HEK293 (cell line): ENCODE results near the gene ELMO1.

Experiments
- CTCF ChIA-PET: fragments of 350-600 bp; formaldehyde crosslinking; extraction: SDS; loops from one replicate; lab custom pipeline; 2021; ENCODE audit warnings: antibody characterized with exemption; lab: Yijun Ruan, JAX
- POLR2A ChIA-PET: fragments of 300-600 bp; formaldehyde crosslinking; extraction: SDS; loops from one replicate; lab custom pipeline; 2020; ENCODE audit warnings: antibody characterized with exemption, inconsistent platforms; lab: Yijun Ruan, JAX
- H3K27ac ChIP-seq: fragments of 200-500 bp; sonication (Bioruptor generic); 2 replicates; pipeline ENCODE4 v1.5.1; 2014; ENCODE audit warnings: low read depth, low read length, control low read depth, inconsistent platforms; ENCODE audit errors: extremely low read depth
- H3K36me3 ChIP-seq, 2 experiments: fragments of 200-500 bp in 1 of 2; sonication (Bioruptor generic) in 1 of 2; 1 replicate in 1 of 2; 2 replicates in 1 of 2; pipeline ENCODE4 v1.5.1; 2014 to 2017; ENCODE audit warnings: inconsistent platforms in 2 of 2, low read length in 2 of 2; ENCODE audit not compliant: control insufficient read depth in 2 of 2, insufficient read depth in 1 of 2
- H3K4me1 ChIP-seq: fragments of 200-500 bp; sonication (Bioruptor generic); 2 replicates; pipeline ENCODE4 v1.5.1; 2014; ENCODE audit warnings: mild to moderate bottlenecking, low read length, inconsistent platforms; ENCODE audit not compliant: control insufficient read depth, insufficient read depth
- H3K4me3 ChIP-seq: 2 replicates; pipeline ENCODE4 v1.5.1; 2011; ENCODE audit warnings: low read depth, mild to moderate bottlenecking, control low read depth, low read length, moderate library complexity
- H3K9me3 ChIP-seq: fragments of 200-500 bp; sonication (Bioruptor generic); 2 replicates; pipeline ENCODE4 v1.5.1; 2014; ENCODE audit warnings: low read depth, low read length, inconsistent platforms; ENCODE audit not compliant: control insufficient read depth, insufficient read depth
- CTCF ChIP-seq: fragments of 450-650 bp; formaldehyde crosslinking; IDR thresholded peaks from 2 replicates; pipeline ENCODE4 v1.5.1; 2016; ENCODE audit warnings: missing biosample characterization, missing genetic modification characterization
- EGR2 ChIP-seq: fragments of 450-650 bp; formaldehyde crosslinking; IDR thresholded peaks from 2 replicates; pipeline ENCODE4 v1.5.1; 2016; ENCODE audit warnings: low read depth, missing biosample characterization, missing genetic modification characterization
- ELK4 ChIP-seq: IDR thresholded peaks from 2 replicates; pipeline ENCODE4 v1.6.1; 2011; ENCODE audit warnings: mild to moderate bottlenecking, low read depth, low read length, borderline replicate concordance
- GLI4 ChIP-seq: fragments of 450-650 bp; formaldehyde crosslinking; IDR thresholded peaks from 2 replicates; pipeline ENCODE4 v1.5.1; 2016; ENCODE audit warnings: missing biosample characterization, missing genetic modification characterization
- MEIS1 ChIP-seq: sonication (generic); formaldehyde crosslinking; IDR thresholded peaks from 2 replicates; pipeline ENCODE4 v1.8.1; 2022; ENCODE audit warnings: missing genetic modification reagents, mild to moderate bottlenecking, borderline replicate concordance
- REPIN1 ChIP-seq: fragments of 450-650 bp; formaldehyde crosslinking; IDR thresholded peaks from 2 replicates; pipeline ENCODE4 v1.5.1; 2017; ENCODE audit warnings: missing biosample characterization, missing genetic modification characterization, low read depth
- SCRT1 ChIP-seq: fragments of 450-650 bp; formaldehyde crosslinking; IDR thresholded peaks from 2 replicates; pipeline ENCODE4 v1.5.1; 2016; ENCODE audit warnings: missing biosample characterization, missing genetic modification characterization, borderline replicate concordance
- ZNF112 ChIP-seq: fragments of 450-650 bp; formaldehyde crosslinking; IDR thresholded peaks from 2 replicates; pipeline ENCODE4 v1.5.0; 2017; ENCODE audit warnings: missing biosample characterization, missing genetic modification characterization
- ZNF157 ChIP-seq: fragments of 450-650 bp; formaldehyde crosslinking; IDR thresholded peaks from 2 replicates; pipeline ENCODE4 v1.5.1; 2016; ENCODE audit warnings: missing biosample characterization, missing genetic modification characterization
- ZNF174 ChIP-seq: fragments of 450-650 bp; formaldehyde crosslinking; IDR thresholded peaks from 2 replicates; pipeline ENCODE4 v1.5.0; 2017; ENCODE audit warnings: missing biosample characterization, mild to moderate bottlenecking, missing genetic modification characterization
- ZNF23 ChIP-seq: fragments of 450-650 bp; formaldehyde crosslinking; IDR thresholded peaks from 2 replicates; pipeline ENCODE4 v1.5.1; 2016; ENCODE audit warnings: missing biosample characterization, missing genetic modification characterization, borderline replicate concordance
- ZNF350 ChIP-seq: fragments of 450-650 bp; formaldehyde crosslinking; IDR thresholded peaks from 2 replicates; pipeline ENCODE4 v1.5.0; 2017; ENCODE audit warnings: missing biosample characterization, mild to moderate bottlenecking, missing genetic modification characterization
- ZNF398 ChIP-seq: fragments of 450-650 bp; formaldehyde crosslinking; IDR thresholded peaks from 2 replicates; pipeline ENCODE4 v1.5.1; 2017; ENCODE audit warnings: missing biosample characterization, missing genetic modification characterization
- ZNF530 ChIP-seq: fragments of 450-650 bp; formaldehyde crosslinking; IDR thresholded peaks from 2 replicates; pipeline ENCODE4 v1.5.1; 2016; ENCODE audit warnings: low read depth, missing biosample characterization, missing genetic modification characterization
- ZNF624 ChIP-seq: fragments of 450-650 bp; formaldehyde crosslinking; IDR thresholded peaks from 2 replicates; pipeline ENCODE4 v1.5.1; 2017; ENCODE audit warnings: missing biosample characterization, missing genetic modification characterization
- ZNF707 ChIP-seq: fragments of 450-650 bp; formaldehyde crosslinking; IDR thresholded peaks from 2 replicates; pipeline ENCODE4 v1.5.1; 2016; ENCODE audit warnings: missing biosample characterization, missing genetic modification characterization
- ZNF747 ChIP-seq: fragments of 450-650 bp; formaldehyde crosslinking; IDR thresholded peaks from 2 replicates; pipeline ENCODE4 v1.5.1; 2016; ENCODE audit warnings: missing biosample characterization, missing genetic modification characterization
- ZNF791 ChIP-seq: fragments of 450-650 bp; formaldehyde crosslinking; IDR thresholded peaks from 2 replicates; pipeline ENCODE4 v1.5.1; 2016; ENCODE audit warnings: missing biosample characterization, missing genetic modification characterization
- ZSCAN30 ChIP-seq: fragments of 450-650 bp; IDR thresholded peaks from 2 replicates; pipeline ENCODE4 v1.5.1; 2018; ENCODE audit warnings: missing biosample characterization, mild to moderate bottlenecking, missing genetic modification characterization, moderate library complexity

ELMO1 gene

GRCh38 chr7:37382546-37383088, 66.0 kb downstream of the ELMO1 start:
- no peak overlapping the region for H3K27ac ChIP-seq
- H3K9me3 ChIP-seq: no peaks in the 10 kb centered on the region
- no peak overlapping the region for H3K4me3 ChIP-seq
- peaks cover 3% of the 10 kb centered on the region; the same call in 1 of the 2 replicates for H3K4me1 ChIP-seq
- POLR2A ChIA-PET: no interaction called here
- no peak for TF ChIP-seq ZNF23 (tag by site-specific recombination)
- H3K36me3 ChIP-seq: no peaks in the 10 kb centered on the region
- CTCF ChIA-PET: no interaction called here

- POLR2A ChIA-PET: no interaction called here
- CTCF ChIA-PET: interaction anchor here (0.6 kb wide), 1 partner anchor 142 kb away, joined by 4 read pairs; no protein-coding TSS in a partner anchor
- H3K9me3 ChIP-seq: no peaks in the 10 kb centered on the region
- H3K27ac ChIP-seq: no peak overlapping the region
- H3K4me1 ChIP-seq: peaks cover 3% of the 10 kb centered on the region; the same call in 1 of the 2 replicates
- no peak overlapping the region for H3K4me3 ChIP-seq
- TF ChIP-seq ZSCAN30 (tag by site-specific recombination) (no peak), ZNF174 (tag by site-specific recombination) (no peak), ZNF791 (no peak), MEIS1 (no peak), ZNF530 (no peak)
- no peaks in the 10 kb centered on the region for H3K36me3 ChIP-seq
These were observed 67.8 kb downstream of the ELMO1 start for GRCh38 chr7:37380831-37381230.

- Histone ChIP-seq H3K36me3 (no peaks in the 10 kb centered on the region), H3K4me3 (no peak overlapping the region), H3K27ac (no peak overlapping the region), H3K9me3 (no peaks in the 10 kb centered on the region), H3K4me1 (peaks cover 3% of the 10 kb centered on the region; the same call in 1 of the 2 replicates)
- no peak for TF ChIP-seq ZNF350 (tag by site-specific recombination)
- TF ChIP-seq ZNF112 (tag by site-specific recombination): no peak
- no peak for TF ChIP-seq ZNF398
- TF ChIP-seq REPIN1: no peak
- TF ChIP-seq ZNF707 (tag by site-specific recombination): no peak
- TF ChIP-seq ZNF747 (tag by site-specific recombination): no peak
- no peak for TF ChIP-seq EGR2 (tag by site-specific recombination)
- TF ChIP-seq ZNF530: no peak
- TF ChIP-seq GLI4 (tag by site-specific recombination): no peak
- TF ChIP-seq CTCF (tag by site-specific recombination): no peak
- no peak for TF ChIP-seq ZNF157 (tag by site-specific recombination)
- TF ChIP-seq ELK4: no peak
- TF ChIP-seq SCRT1: no peak
- no peak for TF ChIP-seq ZNF624 (tag by site-specific recombination)
- CTCF ChIA-PET: interaction anchor here (0.6 kb wide), 1 partner anchor 76 kb away, joined by 4 read pairs; no protein-coding TSS in a partner anchor
- POLR2A ChIA-PET: no interaction called here
These were observed 69.0 kb downstream of the ELMO1 start for GRCh38 chr7:37379546-37380277.
